ENCODE results near the gene MIGA2. TPM values are rescaled to one million over a fixed set of nuclear protein-coding genes. Genes with fewer than 3 reads are reported as not detected.
A peak's percentile ranks its signal among the peaks of the same experiment; 100 is the strongest.

The MIGA2 gene
- total RNA-seq, 1 experiment from 2014 or later = 23.0 TPM

GRCh38 chr9:129023908-129024233 is 12.6 kb upstream of the MIGA2 start:
- intact Hi-C loops (cut with micrococcal nuclease; ENCODE audit: unreplicated experiment) (no loop called here), in situ Hi-C loops (cut with HindIII; ENCODE audit: low pct_unique_long_range_greater_than_20kb, low sequenced_read_pairs) (no loop called here)
- no peak for ATAC-seq
- Histone ChIP-seq H3K36me3 (ENCODE audit: control insufficient read depth, insufficient read depth, low read length) (no peaks in the 10 kb centered on the region), H3K9me3 (ENCODE audit: control insufficient read depth, insufficient read depth, low read depth, low read length) (no peaks in the 10 kb centered on the region), H3K27me3 (ENCODE audit: control insufficient read depth, insufficient read depth, low read length) (no peaks in the 10 kb centered on the region), H3K27ac (ENCODE audit: low read length) (no peak overlapping the region), H3K4me1 (ENCODE audit: control insufficient read depth, insufficient read depth, low read length) (peaks cover 16% of the 10 kb centered on the region), H3K4me3 (ENCODE audit: low read depth in 2 of 2, low read length in 2 of 2) (no peak overlapping the region)
- ChIA-PET POLR2A (interaction anchor here (0.6 kb wide), 1 partner anchor 12 kb away, joined by 3 read pairs; no protein-coding TSS in a partner anchor), CTCF (no interaction called here)
- DNase-seq (ENCODE audit: low read depth, low spot score) = no peak
- no TSS peak for BruUV-seq (replicated peaks)
- TF ChIP-seq REST (IDR thresholded peaks at IDR 0.05; ENCODE audit: insufficient read depth in 1 of 2, low read depth in 2 of 2, low read length in 1 of 2) = no peak
- no peak for TF ChIP-seq POLR2AphosphoS5 (IDR thresholded peaks at IDR 0.05; ENCODE audit: low read depth, low read length)
- TF ChIP-seq CTCF (IDR thresholded peaks at IDR 0.05) = no peak
- TF ChIP-seq TCF7L2 (IDR thresholded peaks at IDR 0.05; ENCODE audit: low read depth, low read length) = no peak
- TF ChIP-seq SIN3A (IDR thresholded peaks at IDR 0.05; ENCODE audit: borderline replicate concordance, insufficient read depth, low read depth, low read length) = no peak

GRCh38 chr9:129026442-129027223 is 9.8 kb upstream of the MIGA2 start:
- BruUV-seq (replicated peaks) = TSS peak; percentile 64
- TF ChIP-seq CTCF (IDR thresholded peaks at IDR 0.05) (no peak), TCF7L2 (IDR thresholded peaks at IDR 0.05; ENCODE audit: low read depth, low read length) (no peak), SIN3A (IDR thresholded peaks at IDR 0.05; ENCODE audit: borderline replicate concordance, insufficient read depth, low read depth, low read length) (no peak), POLR2AphosphoS5 (IDR thresholded peaks at IDR 0.05; ENCODE audit: low read depth, low read length) (no peak), REST (IDR thresholded peaks at IDR 0.05; ENCODE audit: insufficient read depth in 1 of 2, low read depth in 2 of 2, low read length in 1 of 2) (no peak)
- Histone ChIP-seq H3K4me3 (ENCODE audit: low read depth in 2 of 2, low read length in 2 of 2) (peak overlapping the region; percentile 68 to 72), H3K27me3 (ENCODE audit: control insufficient read depth, insufficient read depth, low read length) (no peaks in the 10 kb centered on the region), H3K27ac (ENCODE audit: low read length) (0 out of 2 replicates have a peak overlapping the region, but pooled peaks have one; percentile 66), H3K9me3 (ENCODE audit: control insufficient read depth, insufficient read depth, low read depth, low read length) (no peaks in the 10 kb centered on the region), H3K4me1 (ENCODE audit: control insufficient read depth, insufficient read depth, low read length) (peaks cover 16% of the 10 kb centered on the region), H3K36me3 (ENCODE audit: control insufficient read depth, insufficient read depth, low read length) (no peaks in the 10 kb centered on the region)
- no peak for DNase-seq (ENCODE audit: low read depth, low spot score)
- ChIA-PET CTCF (no interaction called here), POLR2A (no interaction called here)
- in situ Hi-C loops (cut with HindIII; ENCODE audit: low pct_unique_long_range_greater_than_20kb, low sequenced_read_pairs) (no loop called here), intact Hi-C loops (cut with micrococcal nuclease; ENCODE audit: unreplicated experiment) (no loop called here)
- no peak for ATAC-seq

All from Panc1 (cell line).